K562 (cell line): Measurements from ENCODE around the gene HMX3. TPM values are rescaled to one million over a fixed set of nuclear protein-coding genes. Genes with fewer than 3 reads are reported as not detected.
A peak's percentile ranks its signal among the peaks of the same experiment; 100 is the strongest.

ENCODE experiments used
- CBX3 ChIP-seq, 2 experiments: IDR thresholded peaks; 1 replicate in 1 of 2; 2 replicates in 1 of 2; pipeline ENCODE4 v1.6.1; 2012; ENCODE audit warnings: inconsistent platforms in 2 of 2, low read length in 2 of 2, borderline replicate concordance in 1 of 2, control low read depth in 1 of 2
- E2F8 ChIP-seq: fragments of 450-650 bp; IDR thresholded peaks from 2 replicates; pipeline ENCODE4 v1.7.1; 2018; ENCODE audit warnings: mild to moderate bottlenecking, low read depth; ENCODE audit not compliant: partially characterized antibody
- KLF1 ChIP-seq: fragments of 450-650 bp; IDR thresholded peaks from 2 replicates; pipeline ENCODE4 v1.6.1; 2016; ENCODE audit warnings: missing genetic modification characterization, missing compliant biosample characterization
- L3MBTL2 ChIP-seq: fragments of 450-650 bp; IDR thresholded peaks from 2 replicates; pipeline ENCODE4 v1.6.1; 2016; ENCODE audit warnings: mild to moderate bottlenecking, moderate library complexity
- LCOR ChIP-seq: sonication (generic); formaldehyde crosslinking; IDR thresholded peaks from 2 replicates; pipeline ENCODE4 v1.8.0; 2022; ENCODE audit warnings: mild to moderate bottlenecking, missing genetic modification reagents
- NKRF ChIP-seq: fragments of 450-650 bp; IDR thresholded peaks from 2 replicates; pipeline ENCODE4 v1.6.1; 2016; ENCODE audit warnings: borderline replicate concordance
- PHF20 ChIP-seq: fragments of 450-650 bp; IDR thresholded peaks from 2 replicates; pipeline ENCODE4 v1.6.1; 2018; ENCODE audit not compliant: partially characterized antibody
- RB1 ChIP-seq: fragments of 450-650 bp; IDR thresholded peaks from 2 replicates; pipeline ENCODE4 v1.6.1; 2017; ENCODE audit warnings: low read depth, mild to moderate bottlenecking
- SMARCB1 ChIP-seq: IDR thresholded peaks from 2 replicates; pipeline ENCODE4 v1.6.1; 2011; ENCODE audit warnings: improper control_type of control experiment, low read depth; ENCODE audit not compliant: insufficient read length
- STAT6 ChIP-seq: sonication (generic); formaldehyde crosslinking; IDR thresholded peaks from 2 replicates; pipeline ENCODE4 v1.8.1; 2023; ENCODE audit warnings: mild to moderate bottlenecking, missing genetic modification reagents
- TEAD2 ChIP-seq: fragments of 450-650 bp; IDR thresholded peaks from 2 replicates; pipeline ENCODE4 v1.6.1; 2016; ENCODE audit warnings: missing genetic modification characterization, control low read depth, missing compliant biosample characterization
- ZKSCAN8 ChIP-seq: fragments of 200-800 bp; sonication (Bioruptor generic); IDR thresholded peaks from 2 replicates; pipeline ENCODE4 v1.6.1; 2016; ENCODE audit warnings: missing genetic modification characterization, missing compliant biosample characterization
- ZNF395 ChIP-seq: fragments of 200-800 bp; sonication (Bioruptor generic); IDR thresholded peaks from 2 replicates; pipeline ENCODE4 v1.6.1; 2017; ENCODE audit warnings: missing genetic modification characterization, missing compliant biosample characterization
- ZNF551 ChIP-seq: fragments of 250-450 bp; sonication (Bioruptor Pico); IDR thresholded peaks from 2 replicates; pipeline ENCODE4 v1.5.0; 2021; ENCODE audit warnings: mild to moderate bottlenecking, moderate library complexity
- ZNF639 ChIP-seq, 2 experiments: fragments of 200-800 bp in 1 of 2; sonication (Bioruptor generic) in 1 of 2; sonication (generic) in 1 of 2; formaldehyde crosslinking in 1 of 2; IDR thresholded peaks in 1 of 2; conservative IDR thresholded peaks in 1 of 2; 2 replicates each; pipeline versions ENCODE4 v1.5.0 to v1.6.1; 2016 to 2020; ENCODE audit warnings: missing compliant biosample characterization in 1 of 2, missing genetic modification characterization in 1 of 2, missing genetic modification reagents in 1 of 2
- ZNF79 ChIP-seq: fragments of 250-450 bp; sonication (Bioruptor Pico); IDR thresholded peaks from 2 replicates; pipeline ENCODE4 v1.4.0; 2020; ENCODE audit warnings: low read depth, mild to moderate bottlenecking, moderate library complexity
- polyA plus RNA-seq, 8 experiments: library from polyadenylated mRNA; depleted of rRNA in 4 of 8; stranded (reverse) in 5 of 8; unstranded in 3 of 8; fragments of >200 nt; fragmentation: Nextera tagmentation in 2 of 8; fragmentation: Illumina TruSeq in 1 of 8; extraction: Ambion mirVana in 2 of 8; extraction: Trizol in 1 of 8; gene quantifications; 2 replicates each; pipeline versions ENCODE4 v1.2.1 to v1.2.3, GENCODE V29; 2011 to 2014; ENCODE audit warnings: inconsistent platforms in 1 of 8, missing spikeins in 1 of 8
- total RNA-seq, 7 experiments: library from RNA; depleted of rRNA in 6 of 7; stranded (reverse); fragments of >200 nt in 6 of 7; fragmentation: Illumina TruSeq in 2 of 7; extraction: Trizol in 2 of 7; gene quantifications; 2 replicates each; pipeline versions ENCODE4 v1.2.1 to v1.2.3, GENCODE V29; 2011 to 2021; ENCODE audit warnings: low replicate concordance in 1 of 7

Gene HMX3
- total and polyA plus RNA-seq, 9 of the 15 experiments (the other 6 are each of a cell fraction or from before 2014, with no cell fraction given), result 0.55 to 43.5 (median 7.4) TPM; not detected in 2

- no peak for TF ChIP-seq STAT6 (CRISPR knock-in tag)
- no peak for TF ChIP-seq ZNF551 (CRISPR knock-in tag)
- peak; percentile 88; the same call in 1 of the 2 replicates for TF ChIP-seq ZNF395 (CRISPR knock-in tag)
- no peak for TF ChIP-seq NKRF
- TF ChIP-seq SMARCB1, result no peak
- TF ChIP-seq ZKSCAN8, result no peak
- TF ChIP-seq KLF1 (tag), result no peak
- peak; percentile 6 for TF ChIP-seq PHF20
- TF ChIP-seq ZNF79 (CRISPR knock-in tag), result no peak
- TF ChIP-seq E2F8, result peak; percentile 68
- peak in 1 of 2 experiments; percentile 81; a peak in 1 of 4 replicates for TF ChIP-seq ZNF639 (CRISPR knock-in tag; conservative IDR thresholded peaks at IDR 0.05 in 1 of 2, IDR thresholded peaks at IDR 0.05 in 1 of 2)
- 0 out of 2 replicates have a peak, but pooled peaks have one; percentile 12 for TF ChIP-seq LCOR (CRISPR knock-in tag)
- TF ChIP-seq CBX3 (IDR thresholded peaks at IDR 0.05; ENCODE audit: borderline replicate concordance in 1 of 2, low read length in 2 of 2), result peak in 1 of 2 experiments; percentile 48; a peak in 1 of 3 replicates
- TF ChIP-seq L3MBTL2, result peak; percentile 99
- TF ChIP-seq RB1, result peak; percentile 54; the same call in 1 of the 2 replicates
- TF ChIP-seq TEAD2 (tag), result no peak
Observed at GRCh38 chr10:123153486-123154091, 17.8 kb downstream of the HMX3 start (continued).
